Urothelium cell line (cell line): ENCODE measurements around the gene MKLN1.
"Not testable (repeated sequence)": the region's sequence is repeated elsewhere in the genome, so short reads cannot be mapped to it uniquely, and the experiment has no call there.

Experiments
- DNase-seq: peaks from one replicate; pipeline ENCODE4 v3.0.0; 2011; ENCODE audit warnings: low spot score, mixed read lengths
- FAIRE-seq: peaks from 2 replicates; lab custom pipeline; 2011; peaks lifted over from hg19 to GRCh38; lab: Jason Lieb, UNC

The MKLN1 gene

DNA sequence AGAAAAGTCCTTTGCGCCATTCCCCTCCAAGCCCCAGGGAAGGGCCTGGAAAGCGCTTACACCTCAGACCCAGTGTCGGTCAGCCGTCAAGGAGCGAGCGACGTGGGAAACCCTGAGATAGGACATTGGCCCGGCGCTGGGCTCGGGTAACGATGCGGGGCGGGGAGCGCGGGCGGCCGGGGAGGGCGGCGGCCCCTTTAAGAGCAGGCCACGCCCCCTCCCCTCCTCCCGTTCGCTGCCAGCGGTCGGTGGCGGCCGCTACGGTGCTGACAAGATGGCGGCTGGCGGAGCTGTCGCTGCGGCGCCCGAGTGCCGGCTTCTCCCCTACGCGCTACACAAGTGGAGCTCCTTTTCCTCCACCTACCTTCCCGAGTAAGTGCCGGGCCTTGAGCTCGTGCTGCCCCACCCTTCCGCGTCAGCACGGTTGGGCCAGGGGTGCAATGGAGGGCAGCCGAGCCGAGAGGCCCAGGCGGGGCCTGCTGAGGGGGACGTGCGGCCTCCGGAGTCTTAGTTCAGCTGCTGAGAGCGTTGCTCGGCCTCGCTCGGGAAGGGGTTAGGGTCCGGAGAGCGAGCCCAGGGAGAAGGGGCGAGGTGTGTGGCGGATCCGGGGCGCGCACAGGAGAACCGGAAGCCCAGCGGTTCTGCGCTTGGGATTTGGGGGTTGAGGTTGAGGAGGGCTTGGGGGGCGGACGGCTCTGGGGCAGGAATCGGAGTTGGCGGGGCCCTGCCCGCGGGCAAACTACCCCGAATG, at the start of gene MKLN1:
Gene MKLN1 (plus strand): TSS at position 251 of the 751 bp plus-strand sequence. CDS start 24 bp downstream, at position 275.
- DNase-seq (peak; percentile 89), FAIRE-seq (no peak)

DNA sequence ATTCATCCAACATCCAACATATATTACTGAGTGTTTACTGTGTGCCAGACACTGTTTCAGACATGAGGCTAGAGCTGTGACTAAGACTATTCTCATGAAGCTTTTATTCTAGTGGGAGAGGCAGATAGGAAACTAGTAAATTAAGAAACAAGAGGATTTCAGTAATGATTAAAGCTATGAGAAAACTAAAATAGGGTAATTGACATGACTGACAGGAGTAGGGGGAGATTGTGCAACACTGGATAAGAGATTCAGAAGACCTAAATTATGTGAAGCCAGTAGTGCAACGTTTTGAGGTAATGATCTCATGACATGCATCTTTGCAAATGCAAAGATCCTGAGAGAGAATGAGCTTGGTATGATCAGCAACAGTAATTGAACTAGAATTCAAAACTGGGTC, 48.6 kb upstream of the MKLN1 start:
- DNase-seq = no peak
- no peak for FAIRE-seq

DNA sequence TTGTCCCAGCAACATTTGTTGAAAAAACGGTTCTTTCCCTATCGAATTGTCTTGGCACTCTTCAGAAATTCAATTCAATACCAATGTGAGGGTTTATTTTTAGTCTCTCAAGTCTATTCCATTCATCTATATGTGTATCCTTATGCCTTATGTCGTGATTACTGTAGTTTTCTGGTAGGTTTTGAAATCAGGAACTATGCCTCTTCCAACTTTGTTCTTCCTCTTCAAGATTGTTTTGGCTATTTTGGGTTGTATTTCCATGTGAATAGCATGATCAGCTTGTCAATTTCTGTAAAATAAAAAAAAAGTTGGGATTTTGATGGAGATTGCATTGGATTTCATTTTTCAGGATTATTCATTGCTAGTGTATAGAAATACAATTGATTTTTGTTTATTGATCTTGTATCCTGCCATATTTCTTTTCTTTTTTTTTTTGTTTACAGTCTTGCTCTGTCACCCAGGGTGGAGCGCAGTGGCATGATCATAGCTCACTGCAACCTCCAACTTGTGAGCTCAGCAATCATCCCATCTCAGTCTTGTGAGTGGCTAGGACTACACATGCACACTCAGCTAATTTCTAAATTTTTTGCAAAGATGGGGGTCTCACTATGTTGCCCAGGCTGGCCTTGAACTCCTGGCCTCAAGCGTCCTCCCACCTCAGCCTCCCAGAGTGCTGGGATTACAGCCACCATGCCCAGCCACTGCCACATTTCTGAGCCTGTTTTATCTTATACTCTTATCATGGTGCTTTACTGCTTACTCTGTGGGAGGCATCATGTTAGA, 46.2 kb upstream of the MKLN1 start:
- no peak for FAIRE-seq
- no peak for DNase-seq

DNA sequence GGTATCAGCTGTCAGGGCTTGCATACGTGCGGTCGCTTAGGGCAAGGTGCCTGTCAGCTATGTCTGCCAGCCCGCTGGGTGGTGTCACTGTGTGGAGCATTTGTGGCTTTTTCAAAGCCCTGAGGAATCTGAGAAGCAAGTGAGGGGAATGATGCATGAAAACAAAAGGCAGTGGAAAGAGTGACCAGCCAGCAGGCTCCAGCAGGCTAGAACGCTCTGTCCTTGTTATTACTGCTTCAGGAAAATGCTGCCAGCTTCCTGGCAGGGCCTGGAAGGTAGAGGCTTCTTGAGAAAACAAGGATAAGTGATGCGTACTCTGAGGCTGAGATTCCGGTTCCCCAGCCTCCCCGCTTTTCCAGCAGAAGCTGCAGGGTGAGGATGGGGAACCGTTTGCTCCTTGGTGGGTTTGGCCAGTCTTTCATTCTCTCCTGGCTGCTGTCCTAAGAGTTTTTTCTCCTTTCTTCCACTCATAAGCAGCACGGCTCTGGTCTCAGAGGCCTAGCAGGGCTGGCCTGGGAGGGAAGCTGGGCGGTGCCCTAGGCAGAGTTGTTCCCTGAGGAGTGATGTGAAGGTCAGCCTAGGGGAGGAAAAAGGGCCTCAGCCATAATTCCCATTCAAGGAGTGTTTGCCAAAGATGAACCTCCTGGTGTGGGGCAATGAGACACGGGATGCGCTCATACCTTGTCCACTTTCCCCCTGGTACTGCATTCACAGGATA, 42.8 kb upstream of the MKLN1 start:
- no peak for FAIRE-seq
- DNase-seq = no peak

DNA sequence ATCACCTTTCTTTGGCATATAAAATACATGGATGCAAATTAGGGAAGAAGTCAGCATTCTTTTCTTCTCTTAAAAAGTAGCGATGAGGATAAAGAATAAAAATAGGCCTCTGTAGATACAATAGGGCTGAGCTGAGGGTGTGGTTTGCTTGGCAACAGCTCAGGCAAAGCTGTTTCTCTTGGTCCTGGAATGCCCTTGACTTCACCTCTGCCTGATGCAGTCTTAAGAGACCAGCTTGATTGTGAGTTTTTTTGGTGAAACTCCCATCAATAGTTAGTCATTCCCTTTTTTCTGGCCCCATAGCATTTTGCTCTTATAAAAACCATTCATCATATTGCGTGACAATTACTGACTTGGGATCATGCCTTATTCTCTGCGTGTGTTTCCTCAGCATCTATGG, 42.1 kb upstream of the MKLN1 start:
- no peak for DNase-seq
- no peak for FAIRE-seq

DNA sequence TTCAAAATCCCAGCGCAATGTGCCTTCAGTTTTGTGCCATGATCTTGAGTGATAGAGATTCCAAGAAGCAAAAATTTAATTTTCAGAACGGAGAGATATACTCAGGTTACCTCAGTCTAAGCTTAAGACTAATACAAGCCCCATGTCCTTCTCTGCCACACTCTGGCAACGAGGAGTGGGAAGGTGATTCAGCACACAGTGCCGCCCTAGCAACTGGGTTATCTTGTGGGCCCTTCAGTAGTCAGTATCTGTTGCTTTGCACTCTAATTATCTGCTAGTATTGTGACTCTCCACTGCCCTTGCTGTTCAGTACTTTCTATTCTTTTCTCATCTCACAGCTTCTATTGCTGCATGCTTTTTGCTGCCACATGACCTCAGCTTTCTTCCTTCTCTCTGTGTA, 39.2 kb upstream of the MKLN1 start:
- no peak for FAIRE-seq
- DNase-seq = no peak

DNA sequence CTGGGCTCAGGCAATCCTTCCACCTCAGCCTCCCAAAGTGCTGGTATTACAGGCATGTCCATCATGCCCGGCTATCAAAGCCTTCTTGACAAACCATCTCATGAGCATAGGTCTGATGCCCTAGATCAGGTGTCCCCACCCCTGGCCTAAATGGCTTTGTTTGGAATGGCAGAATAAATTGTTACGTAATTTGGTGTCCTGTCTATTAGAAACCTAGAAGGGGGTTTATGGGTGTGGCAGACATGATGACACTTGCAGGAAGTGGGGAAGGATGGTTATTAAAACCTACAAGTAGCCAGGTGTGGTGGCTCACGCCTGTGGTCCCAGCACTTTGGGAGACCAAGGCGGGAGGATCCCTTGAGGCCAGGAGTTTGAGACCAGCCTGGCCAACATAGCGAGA, 38.6 kb upstream of the MKLN1 start:
- FAIRE-seq (no peak), DNase-seq (no peak)

DNA sequence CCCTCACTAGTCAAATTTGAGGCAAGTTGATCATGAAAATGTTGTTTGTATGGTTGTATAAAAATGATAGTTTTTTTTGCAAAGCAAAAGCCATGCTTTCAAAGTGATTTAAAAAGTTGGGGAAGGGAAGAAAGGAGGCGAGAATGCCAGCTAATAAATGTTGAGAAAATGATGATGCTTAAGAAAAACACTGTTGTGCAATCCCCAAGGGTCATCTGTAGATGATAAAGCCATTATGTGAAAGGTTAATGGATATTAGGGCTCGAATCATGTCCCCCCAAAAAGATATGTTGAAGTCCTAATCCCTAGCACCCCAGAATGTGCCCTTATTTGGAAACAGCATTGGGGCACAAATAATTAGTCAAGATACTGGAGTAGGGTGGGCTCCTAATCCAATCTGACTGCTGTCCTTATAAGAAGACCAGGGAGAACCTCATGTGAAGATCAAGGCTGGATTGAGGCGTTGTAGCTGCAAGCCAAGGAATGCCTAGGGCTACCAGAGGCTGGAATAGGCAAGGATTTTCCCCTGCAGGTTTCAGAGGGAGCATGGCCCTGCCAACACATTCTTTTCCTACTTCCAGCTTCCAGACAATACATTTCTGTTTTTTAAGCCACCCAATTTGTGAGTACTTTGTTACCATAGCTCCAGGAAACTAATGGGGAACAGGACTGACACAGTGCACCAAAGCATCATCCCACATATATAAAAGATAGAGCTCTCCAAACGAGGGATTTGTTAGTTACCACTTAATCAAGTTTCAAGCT, 35.4 kb upstream of the MKLN1 start:
- FAIRE-seq = no peak
- DNase-seq = no peak

DNA sequence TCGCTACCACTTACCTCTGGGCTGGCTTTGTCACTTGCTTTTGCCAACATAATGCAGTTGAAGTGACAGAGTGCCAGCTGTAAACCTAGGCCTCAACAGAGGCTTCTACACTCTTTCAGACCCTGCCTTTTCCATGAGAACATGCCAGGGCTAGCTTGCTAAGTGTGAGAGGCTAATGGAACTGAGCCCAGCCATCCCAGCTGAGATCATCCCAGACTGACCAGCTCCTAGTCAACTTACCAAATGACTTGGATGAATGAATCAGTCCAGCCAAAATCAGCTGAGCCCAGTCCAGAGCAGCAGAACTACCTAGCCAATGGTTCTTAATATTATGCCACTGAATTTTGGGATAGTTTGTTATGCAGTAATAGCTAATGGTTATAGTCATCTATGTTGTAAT, 34.7 kb upstream of the MKLN1 start:
- DNase-seq = no peak
- no peak for FAIRE-seq

DNA sequence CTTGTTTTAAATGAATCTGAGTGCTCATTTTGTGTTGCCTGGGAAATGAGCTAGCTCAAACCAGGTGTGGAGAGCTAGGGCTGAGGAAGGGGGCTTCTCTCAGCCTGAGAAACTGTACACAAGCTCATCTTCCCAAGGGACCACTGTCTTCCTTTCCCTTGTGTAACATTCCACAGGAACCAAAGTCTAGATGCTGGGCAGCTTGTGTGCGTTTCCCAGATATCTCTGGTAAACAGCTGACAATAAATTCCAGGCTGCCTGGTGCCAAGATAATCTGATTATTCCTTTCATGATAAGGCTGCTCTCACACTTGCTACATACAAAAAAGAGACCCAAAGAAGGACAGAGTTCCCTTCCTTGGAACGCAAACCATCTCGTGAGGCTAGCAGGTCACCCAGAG, 33.1 kb upstream of the MKLN1 start:
- DNase-seq = no peak
- FAIRE-seq = no peak

DNA sequence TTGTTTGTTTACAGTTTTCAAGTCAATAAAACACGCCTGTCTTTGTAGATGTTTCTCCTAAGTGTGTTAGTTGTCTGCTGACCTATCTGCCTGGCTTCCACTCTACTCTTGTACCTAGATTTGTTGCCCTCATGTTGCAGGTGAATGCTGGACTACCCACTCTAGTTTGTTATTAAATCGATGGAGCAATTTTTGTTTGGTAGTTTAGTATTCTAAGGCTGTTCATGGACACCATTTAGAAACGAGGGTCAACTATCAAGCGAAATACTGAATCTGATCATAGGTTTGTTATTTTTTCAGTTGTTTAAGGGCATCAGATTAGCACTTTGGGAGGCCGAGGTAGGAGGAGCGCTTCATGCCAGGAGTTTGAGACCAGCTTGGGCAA, 29.1 kb upstream of the MKLN1 start:
- DNase-seq = no peak
- no peak for FAIRE-seq

DNA sequence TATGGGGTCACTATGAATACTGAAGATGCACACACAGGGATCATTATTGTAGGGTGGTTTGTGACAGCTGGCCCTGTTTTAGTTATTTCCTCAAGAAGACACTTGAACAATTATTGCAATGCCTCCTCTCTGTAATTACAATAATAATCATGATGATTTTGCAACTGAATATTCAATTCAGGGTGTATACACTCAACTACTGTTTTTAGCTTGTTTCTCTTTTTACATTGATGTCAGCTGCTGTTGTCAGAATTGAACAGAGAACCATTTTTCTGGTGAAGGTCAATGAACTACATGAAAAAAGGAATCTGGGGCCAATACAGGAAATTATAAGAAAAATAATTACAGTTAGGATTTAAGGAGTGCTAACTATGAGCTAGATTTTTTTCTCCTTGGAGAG, 28.6 kb upstream of the MKLN1 start:
- DNase-seq (no peak), FAIRE-seq (no peak)

DNA sequence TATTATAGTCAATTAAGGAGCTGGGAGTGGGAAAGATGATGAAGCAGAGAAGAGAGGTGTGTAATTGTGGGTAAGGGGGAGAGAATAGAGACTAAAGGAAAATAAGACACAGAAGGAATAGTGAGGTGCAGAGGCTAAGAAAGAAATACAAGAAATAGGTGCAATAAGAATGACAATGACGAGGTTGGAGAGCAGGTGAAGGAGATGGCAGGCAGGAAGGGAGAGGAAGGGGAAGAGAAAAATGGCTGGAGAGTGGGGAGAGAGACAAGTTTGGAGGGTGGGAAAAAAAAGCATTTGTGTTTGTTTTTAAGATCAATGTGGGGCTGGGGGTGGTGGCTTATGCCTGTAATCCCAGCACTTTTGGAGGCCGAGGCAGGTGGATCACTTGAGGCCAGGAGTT, 27.6 kb upstream of the MKLN1 start:
- DNase-seq = no peak
- no peak for FAIRE-seq

DNA sequence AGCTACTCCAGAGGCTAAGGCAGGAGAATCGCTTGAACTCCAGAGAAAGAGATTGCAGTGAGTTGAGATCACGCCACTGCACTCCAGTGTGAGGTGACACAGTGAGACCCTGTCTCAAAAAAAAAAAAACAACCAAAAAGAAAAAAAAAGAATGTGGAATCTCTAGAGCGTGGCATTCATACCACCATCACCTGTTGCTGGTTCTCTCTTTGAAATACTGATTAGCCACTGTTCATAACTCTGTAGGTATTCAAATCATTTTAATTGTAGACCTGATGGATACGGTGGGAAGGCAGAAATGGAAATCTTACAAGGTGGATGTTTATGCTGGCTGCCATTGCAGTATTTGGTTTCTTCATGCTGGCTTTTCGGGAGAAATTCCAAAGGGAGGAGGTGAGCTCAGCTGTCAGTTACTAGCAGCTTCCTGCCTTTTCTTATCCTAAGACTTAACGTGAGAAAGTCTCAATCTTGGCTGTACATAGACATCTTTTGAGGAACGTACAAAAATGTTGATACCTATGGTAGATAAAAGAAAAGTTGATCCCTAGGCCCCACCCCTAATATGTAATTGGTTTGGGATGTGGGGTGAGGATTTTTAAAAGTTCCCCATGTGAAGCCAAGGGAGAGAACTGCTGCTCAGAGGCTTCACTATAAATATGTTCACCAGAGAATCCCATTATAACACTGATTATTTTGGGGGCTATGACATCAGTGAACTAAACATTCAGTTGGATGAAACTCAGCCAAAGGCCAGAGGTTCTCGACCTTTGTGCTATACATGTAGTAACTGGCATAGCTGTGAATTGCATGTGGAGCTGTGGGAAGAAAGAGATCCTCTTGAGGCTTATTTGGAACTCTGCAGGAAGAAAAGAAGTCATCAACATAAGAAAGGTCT, 26.9 kb upstream of the MKLN1 start:
- DNase-seq (no peak), FAIRE-seq (no peak)

DNA sequence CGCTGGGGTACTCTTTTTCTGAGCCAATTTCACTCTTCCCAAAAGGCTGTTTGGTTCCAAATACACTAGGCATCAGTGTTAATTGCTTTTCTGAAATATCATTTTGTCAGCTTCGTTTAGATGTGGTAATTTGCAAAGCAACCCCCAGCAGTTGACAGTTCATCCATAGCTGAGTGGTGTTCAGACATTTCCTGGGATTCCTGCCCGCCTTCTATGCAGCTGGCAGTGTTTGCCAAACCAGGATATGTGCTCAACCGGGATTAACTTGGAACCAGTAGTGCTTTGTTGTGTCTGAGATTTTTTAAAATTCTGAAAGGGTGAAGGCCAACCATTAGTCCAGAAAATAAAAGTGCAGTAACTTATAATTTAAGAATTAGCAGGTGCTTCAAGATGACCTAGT, 25.2 kb upstream of the MKLN1 start:
- DNase-seq = no peak
- no peak for FAIRE-seq

DNA sequence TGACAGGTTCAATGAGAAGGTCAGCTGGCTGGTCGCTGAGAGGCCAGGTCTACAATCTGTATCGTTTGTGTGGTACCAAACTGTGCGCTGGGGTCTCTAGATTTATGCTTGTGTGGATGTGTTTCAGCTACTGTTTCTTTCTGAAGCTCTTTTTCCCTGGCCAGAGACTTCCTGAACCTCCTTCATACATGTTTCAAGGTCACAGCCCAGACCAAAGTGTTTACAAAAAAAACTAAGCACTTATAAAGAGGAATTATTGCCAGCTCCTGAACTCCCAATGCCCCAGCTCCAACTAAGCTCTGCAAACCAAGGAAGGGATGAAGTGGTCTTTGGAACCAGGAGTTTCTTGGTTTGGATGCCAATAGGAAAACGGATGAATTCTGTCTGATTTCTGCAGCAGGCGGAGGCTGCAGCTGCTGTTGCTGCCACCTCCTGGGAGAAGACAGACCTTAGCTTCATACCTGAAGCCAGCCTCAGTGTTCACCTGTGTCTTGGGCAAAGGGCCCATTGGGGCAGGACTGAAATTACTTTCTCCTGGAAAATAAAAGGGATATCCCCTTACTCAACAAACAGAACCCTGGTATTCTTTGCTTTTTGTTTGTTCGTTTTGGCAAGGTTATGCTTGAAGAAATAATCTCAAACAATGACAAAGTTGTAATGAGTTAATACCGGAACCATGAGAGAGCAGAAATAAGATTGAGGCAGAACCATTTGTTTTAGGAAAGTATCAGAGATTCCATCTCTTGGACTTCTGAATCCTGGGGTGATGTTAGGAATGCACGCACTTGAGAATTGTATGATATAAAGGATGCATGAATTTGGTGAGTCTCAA, 24.6 kb upstream of the MKLN1 start:
- FAIRE-seq (no peak), DNase-seq (peak; percentile 8)

DNA sequence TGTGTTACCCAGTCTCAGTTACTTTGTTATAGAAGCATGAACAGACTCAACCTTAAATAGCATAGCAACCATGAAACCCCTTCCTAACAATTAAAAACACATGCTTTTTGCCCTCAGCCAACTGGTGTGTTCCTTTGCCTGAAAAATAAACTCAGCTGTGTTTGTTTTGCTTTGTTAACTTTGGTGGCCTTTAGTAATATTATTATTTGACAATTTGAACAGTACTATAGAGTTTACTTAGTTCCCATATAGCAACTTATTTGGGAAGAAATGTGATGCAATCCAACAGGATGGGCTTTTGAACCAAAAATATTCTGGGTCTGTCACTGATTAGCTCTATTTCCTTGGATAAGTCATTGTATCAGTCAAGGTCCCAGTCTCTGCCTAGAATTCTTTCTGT, 22.5 kb upstream of the MKLN1 start:
- FAIRE-seq (no peak), DNase-seq (no peak)

DNA sequence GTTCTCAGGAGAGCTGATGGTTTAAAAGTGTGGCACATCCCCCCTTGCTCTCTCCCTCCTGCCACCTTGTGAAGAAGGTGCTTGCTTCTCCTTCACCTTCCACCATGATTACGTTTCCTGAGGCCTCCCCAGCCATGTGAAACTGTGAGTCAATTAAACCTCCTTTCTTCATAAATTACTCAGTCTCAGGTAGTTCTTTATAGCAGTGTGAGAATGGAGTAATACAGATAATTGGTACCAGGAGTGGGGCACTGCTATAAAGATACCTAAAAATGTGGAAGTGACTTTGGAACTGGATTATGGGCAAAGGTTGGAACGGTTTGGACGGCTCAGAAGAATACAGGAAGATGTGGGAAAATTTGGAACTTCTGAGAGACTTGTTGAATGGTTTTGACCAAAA, 21.6 kb upstream of the MKLN1 start:
- FAIRE-seq = not testable (repeated sequence)

DNA sequence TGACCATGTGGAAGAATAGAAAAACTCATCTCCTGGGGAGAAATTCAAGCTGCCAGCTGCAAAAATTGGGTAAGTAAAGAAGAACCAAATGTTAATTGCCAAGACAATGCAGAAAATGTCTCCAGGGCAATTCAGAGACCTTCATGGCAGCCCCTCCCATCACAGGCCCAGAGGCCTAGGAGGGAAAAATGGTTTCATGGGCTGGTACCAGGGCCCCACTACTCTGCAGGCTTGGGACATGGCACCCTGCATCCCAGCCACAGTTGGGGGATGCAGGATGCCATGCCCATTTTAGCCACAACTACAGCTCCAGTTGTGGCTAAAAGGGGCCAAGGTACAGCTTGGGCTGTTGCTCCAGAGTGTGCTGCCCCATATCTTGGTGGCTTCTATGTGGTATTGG, 20.9 kb upstream of the MKLN1 start:
- FAIRE-seq (no peak), DNase-seq (no peak)

More for the DNA sequence above, 21.6 kb upstream of the MKLN1 start:
- DNase-seq = not testable (repeated sequence)
